Measurements from ENCODE around the gene AREL1.

Gene AREL1

DNA sequence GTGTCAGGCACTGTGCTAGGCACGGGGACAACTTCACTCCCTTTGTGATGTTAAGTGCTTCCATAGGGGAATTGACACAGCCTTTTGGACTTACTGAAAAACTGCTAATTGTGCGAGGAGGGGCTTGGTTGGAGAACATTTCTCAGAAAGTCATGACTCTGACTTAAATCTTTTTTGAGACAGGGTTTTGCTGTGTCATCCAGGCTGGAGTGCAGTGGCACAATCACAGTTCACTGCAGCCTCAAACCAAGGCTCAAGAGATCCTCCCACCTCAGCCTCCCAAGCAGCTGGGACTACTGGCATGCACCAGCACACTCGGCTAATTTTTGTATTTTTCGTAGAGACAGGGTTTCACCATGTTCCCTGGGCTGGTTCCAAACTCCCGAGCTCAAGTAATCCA, 90.6 kb downstream of the AREL1 start:
- H3K79me2 ChIP-seq (ENCODE audit: insufficient read depth, low read length) = no peaks in the 10 kb centered on the region
- no peak overlapping the region for H3K9ac ChIP-seq (ENCODE audit: low read depth, low read length, poor library complexity, severe bottlenecking)
- H3K9me3 ChIP-seq (ENCODE audit: insufficient read depth, low read depth, low read length) = no peaks in the 10 kb centered on the region
- no peaks in the 10 kb centered on the region for H3K36me3 ChIP-seq (ENCODE audit: insufficient read depth, low read length)
- peaks cover 40% of the 10 kb centered on the region for H3K4me1 ChIP-seq (ENCODE audit: insufficient read depth, low read length, poor library complexity, severe bottlenecking)
- H3K4me2 ChIP-seq (ENCODE audit: low read depth, low read length, poor library complexity, severe bottlenecking) = no peak overlapping the region
- H4K20me1 ChIP-seq (ENCODE audit: insufficient read depth, low read length, poor library complexity, severe bottlenecking) = no peaks in the 10 kb centered on the region
- no peak for TF ChIP-seq EZH2phosphoT487 (IDR thresholded peaks at IDR 0.05; ENCODE audit: borderline replicate concordance)
- TF ChIP-seq, protein P1, sequence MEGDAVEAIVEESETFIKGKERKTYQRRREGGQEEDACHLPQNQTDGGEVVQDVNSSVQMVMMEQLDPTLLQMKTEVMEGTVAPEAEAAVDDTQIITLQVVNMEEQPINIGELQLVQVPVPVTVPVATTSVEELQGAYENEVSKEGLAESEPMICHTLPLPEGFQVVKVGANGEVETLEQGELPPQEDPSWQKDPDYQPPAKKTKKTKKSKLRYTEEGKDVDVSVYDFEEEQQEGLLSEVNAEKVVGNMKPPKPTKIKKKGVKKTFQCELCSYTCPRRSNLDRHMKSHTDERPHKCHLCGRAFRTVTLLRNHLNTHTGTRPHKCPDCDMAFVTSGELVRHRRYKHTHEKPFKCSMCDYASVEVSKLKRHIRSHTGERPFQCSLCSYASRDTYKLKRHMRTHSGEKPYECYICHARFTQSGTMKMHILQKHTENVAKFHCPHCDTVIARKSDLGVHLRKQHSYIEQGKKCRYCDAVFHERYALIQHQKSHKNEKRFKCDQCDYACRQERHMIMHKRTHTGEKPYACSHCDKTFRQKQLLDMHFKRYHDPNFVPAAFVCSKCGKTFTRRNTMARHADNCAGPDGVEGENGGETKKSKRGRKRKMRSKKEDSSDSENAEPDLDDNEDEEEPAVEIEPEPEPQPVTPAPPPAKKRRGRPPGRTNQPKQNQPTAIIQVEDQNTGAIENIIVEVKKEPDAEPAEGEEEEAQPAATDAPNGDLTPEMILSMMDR (conservative IDR thresholded peaks at IDR 0.05; ENCODE audit: low read length) = no peak
- no peaks in the 10 kb centered on the region for H3K27me3 ChIP-seq (ENCODE audit: insufficient read depth, low read length, poor library complexity, severe bottlenecking)
- H3K4me3 ChIP-seq (ENCODE audit: low read length, poor library complexity, severe bottlenecking) = no peak overlapping the region
- no peaks in the 10 kb centered on the region for H3F3A ChIP-seq (ENCODE audit: low read depth)
- no peaks in the 10 kb centered on the region for H3K9me2 ChIP-seq (replicated peaks; ENCODE audit: low read depth, low read length)
- no peak overlapping the region for H2AFZ ChIP-seq (ENCODE audit: low read length)

DNA sequence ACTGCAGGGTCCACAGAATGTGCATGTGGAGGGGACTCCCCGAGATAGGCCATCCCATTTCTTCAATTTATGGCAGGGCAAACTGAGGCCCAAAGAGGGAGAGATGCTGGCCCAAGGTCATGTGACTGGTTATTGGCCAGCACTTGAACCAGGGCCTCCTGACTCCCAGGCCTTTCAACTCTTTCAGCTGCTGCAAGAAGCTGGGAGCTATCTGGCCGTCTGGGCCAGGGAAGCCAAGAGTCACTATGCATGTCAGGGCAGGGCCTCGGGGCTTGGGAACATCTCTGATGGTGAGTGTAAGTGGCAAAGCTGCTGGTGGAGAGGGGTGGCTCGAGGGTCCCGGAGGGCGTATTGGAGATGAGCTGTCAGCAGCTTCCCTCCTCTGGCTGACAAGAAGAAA, 91.3 kb downstream of the AREL1 start:
- Histone ChIP-seq H3K9me3 (ENCODE audit: insufficient read depth, low read depth, low read length) (no peaks in the 10 kb centered on the region), H3K9me2 (replicated peaks; ENCODE audit: low read depth, low read length) (no peaks in the 10 kb centered on the region), H3K4me1 (ENCODE audit: insufficient read depth, low read length, poor library complexity, severe bottlenecking) (peaks cover 40% of the 10 kb centered on the region), H3K79me2 (ENCODE audit: insufficient read depth, low read length) (no peaks in the 10 kb centered on the region), H3F3A (ENCODE audit: low read depth) (no peaks in the 10 kb centered on the region), H3K4me3 (ENCODE audit: low read length, poor library complexity, severe bottlenecking) (no peak overlapping the region), H3K4me2 (ENCODE audit: low read depth, low read length, poor library complexity, severe bottlenecking) (no peak overlapping the region), H3K36me3 (ENCODE audit: insufficient read depth, low read length) (no peaks in the 10 kb centered on the region), H2AFZ (ENCODE audit: low read length) (no peak overlapping the region), H3K9ac (ENCODE audit: low read depth, low read length, poor library complexity, severe bottlenecking) (no peak overlapping the region), H4K20me1 (ENCODE audit: insufficient read depth, low read length, poor library complexity, severe bottlenecking) (no peaks in the 10 kb centered on the region), H3K27me3 (ENCODE audit: insufficient read depth, low read length, poor library complexity, severe bottlenecking) (no peaks in the 10 kb centered on the region)
- TF ChIP-seq, protein P1 (conservative IDR thresholded peaks at IDR 0.05; ENCODE audit: low read length) = no peak
- TF ChIP-seq EZH2phosphoT487 (IDR thresholded peaks at IDR 0.05; ENCODE audit: borderline replicate concordance) = no peak

DNA sequence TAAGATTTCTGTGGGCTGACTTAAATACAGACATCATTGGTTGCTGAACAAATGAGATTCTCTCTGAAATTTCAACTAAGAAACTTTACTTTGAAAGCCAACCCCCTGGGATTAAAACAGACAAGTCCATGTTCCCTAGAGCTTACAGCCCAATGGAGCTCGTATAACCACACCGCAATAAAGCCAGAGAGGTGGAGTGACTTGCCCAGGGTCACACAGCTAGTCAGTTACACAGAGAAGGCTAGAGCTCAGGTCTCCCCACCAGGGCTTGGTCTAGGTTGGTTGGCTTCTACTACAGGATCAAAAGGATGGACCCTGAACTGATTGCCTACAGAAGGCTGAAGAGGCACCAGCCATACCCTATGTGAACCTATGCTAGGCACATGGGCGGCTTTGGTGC, 92.0 kb downstream of the AREL1 start:
- Histone ChIP-seq H3K79me2 (ENCODE audit: insufficient read depth, low read length) (no peaks in the 10 kb centered on the region), H3K9me3 (ENCODE audit: insufficient read depth, low read depth, low read length) (no peaks in the 10 kb centered on the region), H3K4me1 (ENCODE audit: insufficient read depth, low read length, poor library complexity, severe bottlenecking) (peaks cover 40% of the 10 kb centered on the region), H4K20me1 (ENCODE audit: insufficient read depth, low read length, poor library complexity, severe bottlenecking) (no peaks in the 10 kb centered on the region), H3K4me2 (ENCODE audit: low read depth, low read length, poor library complexity, severe bottlenecking) (peak overlapping the region; percentile 12), H3K4me3 (ENCODE audit: low read length, poor library complexity, severe bottlenecking) (no peak overlapping the region), H3K27me3 (ENCODE audit: insufficient read depth, low read length, poor library complexity, severe bottlenecking) (no peaks in the 10 kb centered on the region), H3K9ac (ENCODE audit: low read depth, low read length, poor library complexity, severe bottlenecking) (no peak overlapping the region), H3F3A (ENCODE audit: low read depth) (no peaks in the 10 kb centered on the region), H2AFZ (ENCODE audit: low read length) (no peak overlapping the region), H3K9me2 (replicated peaks; ENCODE audit: low read depth, low read length) (no peaks in the 10 kb centered on the region), H3K36me3 (ENCODE audit: insufficient read depth, low read length) (no peaks in the 10 kb centered on the region)
- no peak for TF ChIP-seq EZH2phosphoT487 (IDR thresholded peaks at IDR 0.05; ENCODE audit: borderline replicate concordance)
- TF ChIP-seq, protein P1 (conservative IDR thresholded peaks at IDR 0.05; ENCODE audit: low read length) = no peak
